ENCODE data around the gene FCN3.

DNA sequence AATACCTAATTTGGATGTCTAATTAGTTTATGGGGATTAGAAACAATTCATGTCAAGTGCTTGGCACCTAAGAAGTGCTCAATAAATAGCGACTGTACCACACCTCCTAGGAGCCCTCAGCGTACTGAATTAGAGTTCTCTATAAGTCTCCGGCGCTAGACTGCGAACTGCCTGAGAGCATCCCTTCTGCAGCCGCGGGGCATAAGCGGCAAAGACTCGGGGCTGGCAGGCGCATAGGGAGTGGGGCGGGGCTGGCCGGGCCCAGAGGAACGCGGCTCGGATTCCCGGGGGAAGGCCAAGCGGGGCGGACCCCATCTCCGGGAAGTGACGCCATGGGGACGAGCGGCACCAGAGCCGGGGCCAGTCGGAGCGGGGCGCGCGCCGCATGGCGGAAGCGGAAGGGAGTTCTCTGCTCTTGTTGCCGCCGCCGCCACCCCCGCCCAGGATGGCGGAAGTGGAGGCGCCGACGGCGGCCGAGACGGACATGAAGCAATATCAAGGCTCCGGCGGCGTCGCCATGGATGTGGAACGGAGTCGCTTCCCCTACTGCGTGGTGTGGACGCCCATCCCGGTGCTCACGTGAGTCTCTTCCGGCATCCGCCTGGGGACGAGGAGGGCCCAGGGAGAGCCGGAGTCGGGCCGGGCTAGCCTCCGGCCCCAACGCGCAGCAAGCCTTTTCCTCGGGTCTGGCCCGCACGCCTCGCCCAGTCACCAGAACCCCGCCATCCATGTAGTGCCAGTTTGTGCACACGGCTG is 52.6 kb downstream of the FCN3 start, which contains the start of gene TMEM222:
- TF ChIP-seq, protein P1, sequence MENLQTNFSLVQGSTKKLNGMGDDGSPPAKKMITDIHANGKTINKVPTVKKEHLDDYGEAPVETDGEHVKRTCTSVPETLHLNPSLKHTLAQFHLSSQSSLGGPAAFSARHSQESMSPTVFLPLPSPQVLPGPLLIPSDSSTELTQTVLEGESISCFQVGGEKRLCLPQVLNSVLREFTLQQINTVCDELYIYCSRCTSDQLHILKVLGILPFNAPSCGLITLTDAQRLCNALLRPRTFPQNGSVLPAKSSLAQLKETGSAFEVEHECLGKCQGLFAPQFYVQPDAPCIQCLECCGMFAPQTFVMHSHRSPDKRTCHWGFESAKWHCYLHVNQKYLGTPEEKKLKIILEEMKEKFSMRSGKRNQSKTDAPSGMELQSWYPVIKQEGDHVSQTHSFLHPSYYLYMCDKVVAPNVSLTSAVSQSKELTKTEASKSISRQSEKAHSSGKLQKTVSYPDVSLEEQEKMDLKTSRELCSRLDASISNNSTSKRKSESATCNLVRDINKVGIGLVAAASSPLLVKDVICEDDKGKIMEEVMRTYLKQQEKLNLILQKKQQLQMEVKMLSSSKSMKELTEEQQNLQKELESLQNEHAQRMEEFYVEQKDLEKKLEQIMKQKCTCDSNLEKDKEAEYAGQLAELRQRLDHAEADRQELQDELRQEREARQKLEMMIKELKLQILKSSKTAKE (IDR thresholded peaks at IDR 0.05; ENCODE audit: low read depth, poor library complexity, severe bottlenecking): no peak
- TF ChIP-seq, protein P2, sequence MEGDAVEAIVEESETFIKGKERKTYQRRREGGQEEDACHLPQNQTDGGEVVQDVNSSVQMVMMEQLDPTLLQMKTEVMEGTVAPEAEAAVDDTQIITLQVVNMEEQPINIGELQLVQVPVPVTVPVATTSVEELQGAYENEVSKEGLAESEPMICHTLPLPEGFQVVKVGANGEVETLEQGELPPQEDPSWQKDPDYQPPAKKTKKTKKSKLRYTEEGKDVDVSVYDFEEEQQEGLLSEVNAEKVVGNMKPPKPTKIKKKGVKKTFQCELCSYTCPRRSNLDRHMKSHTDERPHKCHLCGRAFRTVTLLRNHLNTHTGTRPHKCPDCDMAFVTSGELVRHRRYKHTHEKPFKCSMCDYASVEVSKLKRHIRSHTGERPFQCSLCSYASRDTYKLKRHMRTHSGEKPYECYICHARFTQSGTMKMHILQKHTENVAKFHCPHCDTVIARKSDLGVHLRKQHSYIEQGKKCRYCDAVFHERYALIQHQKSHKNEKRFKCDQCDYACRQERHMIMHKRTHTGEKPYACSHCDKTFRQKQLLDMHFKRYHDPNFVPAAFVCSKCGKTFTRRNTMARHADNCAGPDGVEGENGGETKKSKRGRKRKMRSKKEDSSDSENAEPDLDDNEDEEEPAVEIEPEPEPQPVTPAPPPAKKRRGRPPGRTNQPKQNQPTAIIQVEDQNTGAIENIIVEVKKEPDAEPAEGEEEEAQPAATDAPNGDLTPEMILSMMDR (IDR thresholded peaks at IDR 0.05 in 2 of 3, conservative IDR thresholded peaks at IDR 0.05 in 1 of 3; ENCODE audit: control insufficient read depth in 2 of 3, extremely low read depth in 1 of 3, insufficient read depth in 1 of 3, low read depth in 3 of 3, low read length in 3 of 3): no peak
- TF ChIP-seq ZNF24 (IDR thresholded peaks at IDR 0.05): peak; percentile 70
- TF ChIP-seq, protein P3, sequence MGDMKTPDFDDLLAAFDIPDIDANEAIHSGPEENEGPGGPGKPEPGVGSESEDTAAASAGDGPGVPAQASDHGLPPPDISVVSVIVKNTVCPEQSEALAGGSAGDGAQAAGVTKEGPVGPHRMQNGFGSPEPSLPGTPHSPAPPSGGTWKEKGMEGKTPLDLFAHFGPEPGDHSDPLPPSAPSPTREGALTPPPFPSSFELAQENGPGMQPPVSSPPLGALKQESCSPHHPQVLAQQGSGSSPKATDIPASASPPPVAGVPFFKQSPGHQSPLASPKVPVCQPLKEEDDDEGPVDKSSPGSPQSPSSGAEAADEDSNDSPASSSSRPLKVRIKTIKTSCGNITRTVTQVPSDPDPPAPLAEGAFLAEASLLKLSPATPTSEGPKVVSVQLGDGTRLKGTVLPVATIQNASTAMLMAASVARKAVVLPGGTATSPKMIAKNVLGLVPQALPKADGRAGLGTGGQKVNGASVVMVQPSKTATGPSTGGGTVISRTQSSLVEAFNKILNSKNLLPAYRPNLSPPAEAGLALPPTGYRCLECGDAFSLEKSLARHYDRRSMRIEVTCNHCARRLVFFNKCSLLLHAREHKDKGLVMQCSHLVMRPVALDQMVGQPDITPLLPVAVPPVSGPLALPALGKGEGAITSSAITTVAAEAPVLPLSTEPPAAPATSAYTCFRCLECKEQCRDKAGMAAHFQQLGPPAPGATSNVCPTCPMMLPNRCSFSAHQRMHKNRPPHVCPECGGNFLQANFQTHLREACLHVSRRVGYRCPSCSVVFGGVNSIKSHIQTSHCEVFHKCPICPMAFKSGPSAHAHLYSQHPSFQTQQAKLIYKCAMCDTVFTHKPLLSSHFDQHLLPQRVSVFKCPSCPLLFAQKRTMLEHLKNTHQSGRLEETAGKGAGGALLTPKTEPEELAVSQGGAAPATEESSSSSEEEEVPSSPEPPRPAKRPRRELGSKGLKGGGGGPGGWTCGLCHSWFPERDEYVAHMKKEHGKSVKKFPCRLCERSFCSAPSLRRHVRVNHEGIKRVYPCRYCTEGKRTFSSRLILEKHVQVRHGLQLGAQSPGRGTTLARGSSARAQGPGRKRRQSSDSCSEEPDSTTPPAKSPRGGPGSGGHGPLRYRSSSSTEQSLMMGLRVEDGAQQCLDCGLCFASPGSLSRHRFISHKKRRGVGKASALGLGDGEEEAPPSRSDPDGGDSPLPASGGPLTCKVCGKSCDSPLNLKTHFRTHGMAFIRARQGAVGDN (IDR thresholded peaks at IDR 0.05): peak; percentile 67; the same call in 1 of the 2 replicates
- TF ChIP-seq, protein P4, sequence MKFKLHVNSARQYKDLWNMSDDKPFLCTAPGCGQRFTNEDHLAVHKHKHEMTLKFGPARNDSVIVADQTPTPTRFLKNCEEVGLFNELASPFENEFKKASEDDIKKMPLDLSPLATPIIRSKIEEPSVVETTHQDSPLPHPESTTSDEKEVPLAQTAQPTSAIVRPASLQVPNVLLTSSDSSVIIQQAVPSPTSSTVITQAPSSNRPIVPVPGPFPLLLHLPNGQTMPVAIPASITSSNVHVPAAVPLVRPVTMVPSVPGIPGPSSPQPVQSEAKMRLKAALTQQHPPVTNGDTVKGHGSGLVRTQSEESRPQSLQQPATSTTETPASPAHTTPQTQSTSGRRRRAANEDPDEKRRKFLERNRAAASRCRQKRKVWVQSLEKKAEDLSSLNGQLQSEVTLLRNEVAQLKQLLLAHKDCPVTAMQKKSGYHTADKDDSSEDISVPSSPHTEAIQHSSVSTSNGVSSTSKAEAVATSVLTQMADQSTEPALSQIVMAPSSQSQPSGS (IDR thresholded peaks at IDR 0.05; ENCODE audit: low read length): no peak; the same call in 1 of the 2 replicates
- peak; percentile 92 to 97 for TF ChIP-seq BHLHE40 (IDR thresholded peaks at IDR 0.05; ENCODE audit: borderline replicate concordance in 1 of 2, low read depth in 2 of 2, low read length in 1 of 2)
- TF ChIP-seq, protein P5, sequence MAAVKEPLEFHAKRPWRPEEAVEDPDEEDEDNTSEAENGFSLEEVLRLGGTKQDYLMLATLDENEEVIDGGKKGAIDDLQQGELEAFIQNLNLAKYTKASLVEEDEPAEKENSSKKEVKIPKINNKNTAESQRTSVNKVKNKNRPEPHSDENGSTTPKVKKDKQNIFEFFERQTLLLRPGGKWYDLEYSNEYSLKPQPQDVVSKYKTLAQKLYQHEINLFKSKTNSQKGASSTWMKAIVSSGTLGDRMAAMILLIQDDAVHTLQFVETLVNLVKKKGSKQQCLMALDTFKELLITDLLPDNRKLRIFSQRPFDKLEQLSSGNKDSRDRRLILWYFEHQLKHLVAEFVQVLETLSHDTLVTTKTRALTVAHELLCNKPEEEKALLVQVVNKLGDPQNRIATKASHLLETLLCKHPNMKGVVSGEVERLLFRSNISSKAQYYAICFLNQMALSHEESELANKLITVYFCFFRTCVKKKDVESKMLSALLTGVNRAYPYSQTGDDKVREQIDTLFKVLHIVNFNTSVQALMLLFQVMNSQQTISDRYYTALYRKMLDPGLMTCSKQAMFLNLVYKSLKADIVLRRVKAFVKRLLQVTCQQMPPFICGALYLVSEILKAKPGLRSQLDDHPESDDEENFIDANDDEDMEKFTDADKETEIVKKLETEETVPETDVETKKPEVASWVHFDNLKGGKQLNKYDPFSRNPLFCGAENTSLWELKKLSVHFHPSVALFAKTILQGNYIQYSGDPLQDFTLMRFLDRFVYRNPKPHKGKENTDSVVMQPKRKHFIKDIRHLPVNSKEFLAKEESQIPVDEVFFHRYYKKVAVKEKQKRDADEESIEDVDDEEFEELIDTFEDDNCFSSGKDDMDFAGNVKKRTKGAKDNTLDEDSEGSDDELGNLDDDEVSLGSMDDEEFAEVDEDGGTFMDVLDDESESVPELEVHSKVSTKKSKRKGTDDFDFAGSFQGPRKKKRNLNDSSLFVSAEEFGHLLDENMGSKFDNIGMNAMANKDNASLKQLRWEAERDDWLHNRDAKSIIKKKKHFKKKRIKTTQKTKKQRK (IDR thresholded peaks at IDR 0.05; ENCODE audit: low read depth, low read length): no peak
- TF ChIP-seq POLR2A (IDR thresholded peaks at IDR 0.05; ENCODE audit: low read depth, low read length): peak; percentile 93
- TF ChIP-seq, protein P6, sequence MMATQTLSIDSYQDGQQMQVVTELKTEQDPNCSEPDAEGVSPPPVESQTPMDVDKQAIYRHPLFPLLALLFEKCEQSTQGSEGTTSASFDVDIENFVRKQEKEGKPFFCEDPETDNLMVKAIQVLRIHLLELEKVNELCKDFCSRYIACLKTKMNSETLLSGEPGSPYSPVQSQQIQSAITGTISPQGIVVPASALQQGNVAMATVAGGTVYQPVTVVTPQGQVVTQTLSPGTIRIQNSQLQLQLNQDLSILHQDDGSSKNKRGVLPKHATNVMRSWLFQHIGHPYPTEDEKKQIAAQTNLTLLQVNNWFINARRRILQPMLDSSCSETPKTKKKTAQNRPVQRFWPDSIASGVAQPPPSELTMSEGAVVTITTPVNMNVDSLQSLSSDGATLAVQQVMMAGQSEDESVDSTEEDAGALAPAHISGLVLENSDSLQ (IDR thresholded peaks at IDR 0.05): peak; percentile 76
- TF ChIP-seq, protein P7, sequence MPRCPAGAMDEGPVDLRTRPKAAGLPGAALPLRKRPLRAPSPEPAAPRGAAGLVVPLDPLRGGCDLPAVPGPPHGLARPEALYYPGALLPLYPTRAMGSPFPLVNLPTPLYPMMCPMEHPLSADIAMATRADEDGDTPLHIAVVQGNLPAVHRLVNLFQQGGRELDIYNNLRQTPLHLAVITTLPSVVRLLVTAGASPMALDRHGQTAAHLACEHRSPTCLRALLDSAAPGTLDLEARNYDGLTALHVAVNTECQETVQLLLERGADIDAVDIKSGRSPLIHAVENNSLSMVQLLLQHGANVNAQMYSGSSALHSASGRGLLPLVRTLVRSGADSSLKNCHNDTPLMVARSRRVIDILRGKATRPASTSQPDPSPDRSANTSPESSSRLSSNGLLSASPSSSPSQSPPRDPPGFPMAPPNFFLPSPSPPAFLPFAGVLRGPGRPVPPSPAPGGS (IDR thresholded peaks at IDR 0.05; ENCODE audit: borderline replicate concordance, insufficient read depth, low read depth, low read length, poor library complexity, severe bottlenecking): peak; percentile 69
- no peak for TF ChIP-seq EZH2 (IDR thresholded peaks at IDR 0.05; ENCODE audit: borderline replicate concordance, control insufficient read depth, low read depth, low read length)
- TF ChIP-seq EP300 (IDR thresholded peaks at IDR 0.05; ENCODE audit: borderline replicate concordance in 1 of 2, control insufficient read depth in 1 of 2, low read depth in 2 of 2, low read length in 2 of 2): peak in 1 of 2 experiments; percentile 63; a peak in 2 of 4 replicates

Measured in GM12878 (cell line).